ENCODE measurements around the gene CDH24.

DNA sequence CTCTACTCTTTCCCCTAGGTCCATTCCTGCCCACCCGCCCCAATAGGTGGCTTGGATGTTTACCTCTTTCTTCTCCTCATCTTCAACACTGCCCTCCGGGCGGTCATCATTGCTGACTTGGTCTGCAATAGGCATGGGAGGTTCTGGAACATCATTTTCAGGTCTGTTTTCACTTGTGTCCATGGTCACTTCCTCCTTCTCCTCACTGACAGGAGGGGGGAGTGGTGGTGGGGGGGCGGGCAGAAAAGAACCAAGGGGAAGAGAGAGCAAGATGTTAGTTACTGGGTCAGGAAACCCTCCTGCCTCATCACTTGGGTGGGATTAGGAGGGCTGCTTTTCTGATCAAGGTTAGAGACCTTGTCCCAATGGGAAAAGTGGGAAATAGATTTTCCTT is 12.1 kb upstream of the CDH24 start:
- TF ChIP-seq, protein P1, sequence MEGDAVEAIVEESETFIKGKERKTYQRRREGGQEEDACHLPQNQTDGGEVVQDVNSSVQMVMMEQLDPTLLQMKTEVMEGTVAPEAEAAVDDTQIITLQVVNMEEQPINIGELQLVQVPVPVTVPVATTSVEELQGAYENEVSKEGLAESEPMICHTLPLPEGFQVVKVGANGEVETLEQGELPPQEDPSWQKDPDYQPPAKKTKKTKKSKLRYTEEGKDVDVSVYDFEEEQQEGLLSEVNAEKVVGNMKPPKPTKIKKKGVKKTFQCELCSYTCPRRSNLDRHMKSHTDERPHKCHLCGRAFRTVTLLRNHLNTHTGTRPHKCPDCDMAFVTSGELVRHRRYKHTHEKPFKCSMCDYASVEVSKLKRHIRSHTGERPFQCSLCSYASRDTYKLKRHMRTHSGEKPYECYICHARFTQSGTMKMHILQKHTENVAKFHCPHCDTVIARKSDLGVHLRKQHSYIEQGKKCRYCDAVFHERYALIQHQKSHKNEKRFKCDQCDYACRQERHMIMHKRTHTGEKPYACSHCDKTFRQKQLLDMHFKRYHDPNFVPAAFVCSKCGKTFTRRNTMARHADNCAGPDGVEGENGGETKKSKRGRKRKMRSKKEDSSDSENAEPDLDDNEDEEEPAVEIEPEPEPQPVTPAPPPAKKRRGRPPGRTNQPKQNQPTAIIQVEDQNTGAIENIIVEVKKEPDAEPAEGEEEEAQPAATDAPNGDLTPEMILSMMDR (IDR thresholded peaks at IDR 0.05; ENCODE audit: poor library complexity, severe bottlenecking): no peak
- TF ChIP-seq EP300 (conservative IDR thresholded peaks at IDR 0.05; ENCODE audit: poor library complexity, severe bottlenecking) (no peak), TAF1 (IDR thresholded peaks at IDR 0.05; ENCODE audit: low read depth) (no peak), RAD21 (conservative IDR thresholded peaks at IDR 0.05) (no peak), POLR2AphosphoS5 (IDR thresholded peaks at IDR 0.05) (no peak), SMC3 (conservative IDR thresholded peaks at IDR 0.05; ENCODE audit: poor library complexity) (no peak)
- TF ChIP-seq, protein P2, sequence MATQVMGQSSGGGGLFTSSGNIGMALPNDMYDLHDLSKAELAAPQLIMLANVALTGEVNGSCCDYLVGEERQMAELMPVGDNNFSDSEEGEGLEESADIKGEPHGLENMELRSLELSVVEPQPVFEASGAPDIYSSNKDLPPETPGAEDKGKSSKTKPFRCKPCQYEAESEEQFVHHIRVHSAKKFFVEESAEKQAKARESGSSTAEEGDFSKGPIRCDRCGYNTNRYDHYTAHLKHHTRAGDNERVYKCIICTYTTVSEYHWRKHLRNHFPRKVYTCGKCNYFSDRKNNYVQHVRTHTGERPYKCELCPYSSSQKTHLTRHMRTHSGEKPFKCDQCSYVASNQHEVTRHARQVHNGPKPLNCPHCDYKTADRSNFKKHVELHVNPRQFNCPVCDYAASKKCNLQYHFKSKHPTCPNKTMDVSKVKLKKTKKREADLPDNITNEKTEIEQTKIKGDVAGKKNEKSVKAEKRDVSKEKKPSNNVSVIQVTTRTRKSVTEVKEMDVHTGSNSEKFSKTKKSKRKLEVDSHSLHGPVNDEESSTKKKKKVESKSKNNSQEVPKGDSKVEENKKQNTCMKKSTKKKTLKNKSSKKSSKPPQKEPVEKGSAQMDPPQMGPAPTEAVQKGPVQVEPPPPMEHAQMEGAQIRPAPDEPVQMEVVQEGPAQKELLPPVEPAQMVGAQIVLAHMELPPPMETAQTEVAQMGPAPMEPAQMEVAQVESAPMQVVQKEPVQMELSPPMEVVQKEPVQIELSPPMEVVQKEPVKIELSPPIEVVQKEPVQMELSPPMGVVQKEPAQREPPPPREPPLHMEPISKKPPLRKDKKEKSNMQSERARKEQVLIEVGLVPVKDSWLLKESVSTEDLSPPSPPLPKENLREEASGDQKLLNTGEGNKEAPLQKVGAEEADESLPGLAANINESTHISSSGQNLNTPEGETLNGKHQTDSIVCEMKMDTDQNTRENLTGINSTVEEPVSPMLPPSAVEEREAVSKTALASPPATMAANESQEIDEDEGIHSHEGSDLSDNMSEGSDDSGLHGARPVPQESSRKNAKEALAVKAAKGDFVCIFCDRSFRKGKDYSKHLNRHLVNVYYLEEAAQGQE (IDR thresholded peaks at IDR 0.05; ENCODE audit: borderline replicate concordance): no peak
